ENCODE results near the gene VTCN1. TPM values are rescaled to one million over a fixed set of nuclear protein-coding genes. Genes with fewer than 3 reads are reported as not detected.

Gene VTCN1
- total RNA-seq, 1 donor, result not detected

DNA sequence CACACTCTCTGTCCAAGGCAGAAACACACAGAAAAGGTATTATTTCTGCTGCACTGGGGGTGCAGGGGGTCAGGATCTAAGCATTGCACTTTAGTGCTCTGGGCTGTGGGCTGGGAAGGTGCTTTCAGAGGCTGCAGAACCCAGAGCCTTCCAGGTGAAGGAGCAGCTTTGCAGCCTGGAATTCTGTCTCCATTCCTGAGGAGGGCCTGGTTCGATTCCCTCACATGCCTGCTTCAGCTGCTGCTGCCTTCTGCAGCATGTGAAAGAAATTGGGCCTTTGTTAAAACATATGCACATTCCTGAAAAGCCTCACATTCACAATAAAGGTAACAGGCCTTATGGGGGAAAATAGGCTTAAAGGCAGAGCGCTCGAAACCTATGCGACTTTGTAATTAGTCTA, 35.9 kb downstream of the VTCN1 start:
- DNase-seq (ENCODE audit: low read depth), result no peak
- TF ChIP-seq, protein P1, sequence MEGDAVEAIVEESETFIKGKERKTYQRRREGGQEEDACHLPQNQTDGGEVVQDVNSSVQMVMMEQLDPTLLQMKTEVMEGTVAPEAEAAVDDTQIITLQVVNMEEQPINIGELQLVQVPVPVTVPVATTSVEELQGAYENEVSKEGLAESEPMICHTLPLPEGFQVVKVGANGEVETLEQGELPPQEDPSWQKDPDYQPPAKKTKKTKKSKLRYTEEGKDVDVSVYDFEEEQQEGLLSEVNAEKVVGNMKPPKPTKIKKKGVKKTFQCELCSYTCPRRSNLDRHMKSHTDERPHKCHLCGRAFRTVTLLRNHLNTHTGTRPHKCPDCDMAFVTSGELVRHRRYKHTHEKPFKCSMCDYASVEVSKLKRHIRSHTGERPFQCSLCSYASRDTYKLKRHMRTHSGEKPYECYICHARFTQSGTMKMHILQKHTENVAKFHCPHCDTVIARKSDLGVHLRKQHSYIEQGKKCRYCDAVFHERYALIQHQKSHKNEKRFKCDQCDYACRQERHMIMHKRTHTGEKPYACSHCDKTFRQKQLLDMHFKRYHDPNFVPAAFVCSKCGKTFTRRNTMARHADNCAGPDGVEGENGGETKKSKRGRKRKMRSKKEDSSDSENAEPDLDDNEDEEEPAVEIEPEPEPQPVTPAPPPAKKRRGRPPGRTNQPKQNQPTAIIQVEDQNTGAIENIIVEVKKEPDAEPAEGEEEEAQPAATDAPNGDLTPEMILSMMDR (IDR thresholded peaks at IDR 0.05; ENCODE audit: insufficient read depth, low read depth, low read length), result no peak

DNA sequence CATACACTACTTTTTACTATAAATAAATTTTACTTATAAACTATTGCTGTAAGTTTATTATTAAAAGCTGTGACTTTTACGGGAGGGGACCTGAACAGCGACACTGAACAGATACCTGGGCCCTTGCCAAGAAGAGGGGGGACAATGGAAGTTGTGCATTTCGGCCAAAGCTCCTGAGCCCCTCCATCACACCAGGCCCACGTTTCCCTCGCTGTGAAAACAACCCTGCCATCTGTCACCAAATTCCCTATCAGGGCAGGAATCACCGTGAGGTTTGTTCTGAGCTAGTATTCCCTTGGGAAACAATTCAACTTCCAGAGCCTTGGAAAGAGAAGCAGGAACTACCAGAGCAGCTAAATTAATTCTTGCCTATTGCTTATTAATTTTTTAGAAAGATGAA, 37.0 kb downstream of the VTCN1 start:
- TF ChIP-seq, protein P1 (IDR thresholded peaks at IDR 0.05; ENCODE audit: insufficient read depth, low read depth, low read length), result no peak
- no peak overlapping the region for H3K4me3 ChIP-seq (ENCODE audit: low read depth, low read length)
- no peak for DNase-seq (ENCODE audit: low read depth)

More for the DNA sequence above, 35.9 kb downstream of the VTCN1 start:
- H3K4me3 ChIP-seq (ENCODE audit: low read depth, low read length), result no peak overlapping the region

DNA sequence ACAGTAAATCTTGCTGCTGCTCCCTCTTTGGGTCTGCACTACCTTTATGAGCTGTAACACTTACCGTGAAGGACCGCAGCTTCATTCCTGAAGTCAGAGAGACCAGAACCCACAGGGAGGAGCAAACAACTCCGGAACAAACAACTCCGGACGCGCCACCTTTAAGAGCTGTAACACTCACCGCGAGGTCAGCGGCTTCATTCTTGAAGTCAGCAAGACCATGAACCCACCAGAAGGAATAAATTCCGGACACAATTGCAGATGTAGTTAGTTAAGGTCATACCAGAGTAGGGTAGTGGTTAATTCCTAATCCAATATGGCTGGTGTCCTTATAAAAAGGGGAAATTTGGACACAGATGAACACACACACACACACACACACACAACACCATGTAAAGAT, 37.7 kb downstream of the VTCN1 start:
- no peak overlapping the region for H3K4me3 ChIP-seq (ENCODE audit: low read depth, low read length)
- TF ChIP-seq, protein P1 (IDR thresholded peaks at IDR 0.05; ENCODE audit: insufficient read depth, low read depth, low read length), result no peak
- DNase-seq (ENCODE audit: low read depth), result no peak

DNA sequence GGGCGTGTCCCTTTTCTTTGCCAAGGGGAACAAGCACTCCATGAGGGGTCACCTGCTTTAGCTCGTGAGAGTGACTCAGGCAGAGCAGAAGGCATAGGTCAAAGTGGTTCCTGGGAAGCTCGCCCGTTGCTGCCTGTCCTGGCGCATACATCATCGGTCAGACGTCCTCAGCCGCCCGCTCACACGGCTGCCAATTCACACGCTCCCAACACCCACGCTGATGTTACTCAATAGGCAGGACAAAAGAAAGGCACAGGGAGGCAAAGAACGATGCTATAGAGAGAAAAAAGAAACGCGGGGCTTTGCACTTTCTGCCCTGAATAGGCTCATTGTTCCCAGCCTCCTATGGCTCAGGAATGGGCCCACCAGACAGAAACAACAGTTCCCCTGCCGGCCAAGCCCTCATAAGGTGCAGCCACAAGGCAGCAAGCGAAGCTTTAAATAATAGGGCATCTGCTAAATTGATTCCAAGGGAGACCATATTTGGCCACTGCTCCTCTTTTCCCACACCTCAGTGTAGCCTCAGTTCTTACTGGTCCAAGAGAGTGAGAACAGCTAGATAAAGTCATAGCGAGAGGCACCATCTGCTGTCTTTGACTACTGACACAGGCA, 38.7 kb downstream of the VTCN1 start:
- peak; percentile 70 for DNase-seq (ENCODE audit: low read depth)
- H3K4me3 ChIP-seq (ENCODE audit: low read depth, low read length), result no peak overlapping the region
- TF ChIP-seq, protein P1 (IDR thresholded peaks at IDR 0.05; ENCODE audit: insufficient read depth, low read depth, low read length), result no peak

DNA sequence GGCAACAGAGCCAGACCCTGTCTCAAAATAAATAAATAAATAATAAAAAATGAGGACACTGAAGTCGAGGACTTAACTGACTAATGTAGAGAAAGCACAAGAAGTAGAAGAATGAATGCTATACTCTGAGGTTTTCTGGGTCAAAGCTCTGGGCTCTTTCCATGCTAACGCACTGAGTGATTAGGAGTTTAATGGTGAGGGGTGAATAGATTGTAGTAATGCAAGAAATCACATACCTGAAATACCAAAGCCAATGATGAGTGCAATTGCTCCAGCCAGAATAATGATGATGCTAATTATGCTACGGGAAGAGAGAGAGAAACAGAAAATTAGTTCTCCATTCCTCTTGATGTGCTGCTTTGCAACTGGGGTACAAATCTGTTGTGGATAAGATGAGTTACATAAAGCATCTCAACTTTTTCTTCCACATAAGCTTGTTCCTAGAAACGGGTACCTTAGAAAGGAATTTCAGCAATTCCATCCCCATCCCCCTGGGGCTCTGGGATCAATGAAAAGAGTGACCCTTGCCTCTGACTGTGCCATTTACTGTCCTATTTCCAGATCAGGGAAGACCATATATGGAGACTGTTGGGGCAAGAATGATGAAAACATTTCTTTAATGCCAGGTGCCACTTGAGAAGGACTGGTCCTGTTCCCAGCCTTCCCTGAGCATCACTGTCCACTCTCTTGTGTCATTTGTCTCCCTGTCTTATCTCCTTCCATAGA, 40.7 kb downstream of the VTCN1 start:
- no peak overlapping the region for H3K4me3 ChIP-seq (ENCODE audit: low read depth, low read length)
- no peak for DNase-seq (ENCODE audit: low read depth)
- TF ChIP-seq, protein P1 (IDR thresholded peaks at IDR 0.05; ENCODE audit: insufficient read depth, low read depth, low read length), result no peak

DNA sequence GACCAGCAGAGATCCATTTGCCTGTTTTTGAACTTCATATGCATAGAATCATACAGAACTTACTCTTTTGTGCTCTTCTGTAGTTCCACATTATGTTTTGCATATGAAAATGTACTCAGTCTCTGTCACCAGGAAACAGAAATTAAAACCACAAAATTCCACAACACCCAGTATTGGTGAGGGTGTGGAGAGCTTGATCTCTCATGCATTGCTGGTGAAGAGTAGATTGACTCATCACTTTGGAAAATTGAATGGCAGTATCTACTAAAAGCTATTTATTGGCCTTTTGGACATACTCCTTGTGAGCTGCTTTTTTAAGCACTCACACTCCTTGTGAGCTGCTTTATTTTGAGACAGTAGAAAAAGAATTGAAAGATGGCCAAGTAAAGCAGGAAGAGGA, 43.3 kb downstream of the VTCN1 start:
- DNase-seq (ENCODE audit: low read depth), result no peak
- TF ChIP-seq, protein P1 (IDR thresholded peaks at IDR 0.05; ENCODE audit: insufficient read depth, low read depth, low read length), result no peak
- H3K4me3 ChIP-seq (ENCODE audit: low read depth, low read length), result no peak overlapping the region

Data from fibroblast of villous mesenchyme (primary cell).